ENCODE measurements around the gene IGSF23. TPM values are rescaled to one million over a fixed set of nuclear protein-coding genes. Genes with fewer than 3 reads are reported as not detected.
"Not testable (repeated sequence)": the region's sequence is repeated elsewhere in the genome, so short reads cannot be mapped to it uniquely, and the experiment has no call there.

The IGSF23 gene
- total RNA-seq, 1 donor from 2014 or later, result 2.7 TPM

GRCh38 chr19:44587963-44588770 lies 25.2 kb upstream of the IGSF23 start:
- peak; percentile 99 for DNase-seq (ENCODE audit: low read depth)

- DNase-seq (ENCODE audit: low read depth), result peak; percentile 74
Observed at GRCh38 chr19:44588771-44589112, 24.6 kb upstream of the IGSF23 start.

GRCh38 chr19:44590245-44591059 lies 22.9 kb upstream of the IGSF23 start:
- no peak for DNase-seq (ENCODE audit: low read depth)

GRCh38 chr19:44591340-44591993 lies 21.9 kb upstream of the IGSF23 start:
- DNase-seq (ENCODE audit: low read depth), result not testable (repeated sequence)

- no peak for DNase-seq (ENCODE audit: low read depth)
Observed at GRCh38 chr19:44592451-44592890, 20.9 kb upstream of the IGSF23 start.

- no peak for DNase-seq (ENCODE audit: low read depth)
Observed at GRCh38 chr19:44593294-44593693, 20.1 kb upstream of the IGSF23 start.

GRCh38 chr19:44593866-44594266 lies 19.5 kb upstream of the IGSF23 start:
- not testable (repeated sequence) for DNase-seq (ENCODE audit: low read depth)

GRCh38 chr19:44596428-44597130 lies 16.8 kb upstream of the IGSF23 start:
- DNase-seq (ENCODE audit: low read depth), result no peak

- DNase-seq (ENCODE audit: low read depth), result no peak
Observed at GRCh38 chr19:44597131-44597491, 16.3 kb upstream of the IGSF23 start.

- no peak for DNase-seq (ENCODE audit: low read depth)
Observed at GRCh38 chr19:44598355-44598754, 15.0 kb upstream of the IGSF23 start.

- DNase-seq (ENCODE audit: low read depth), result no peak
Observed at GRCh38 chr19:44598880-44599279, 14.5 kb upstream of the IGSF23 start.

GRCh38 chr19:44600466-44600865 lies 12.9 kb upstream of the IGSF23 start:
- DNase-seq (ENCODE audit: low read depth), result no peak

GRCh38 chr19:44602081-44602480 lies 11.3 kb upstream of the IGSF23 start:
- DNase-seq (ENCODE audit: low read depth), result no peak

- no peak for DNase-seq (ENCODE audit: low read depth)
Observed at GRCh38 chr19:44603201-44603945, 10.0 kb upstream of the IGSF23 start.

GRCh38 chr19:44604241-44604640 lies 9.1 kb upstream of the IGSF23 start:
- DNase-seq (ENCODE audit: low read depth), result no peak

GRCh38 chr19:44605547-44605946 lies 7.8 kb upstream of the IGSF23 start:
- no peak for DNase-seq (ENCODE audit: low read depth)

GRCh38 chr19:44607049-44607448 lies 6.3 kb upstream of the IGSF23 start:
- DNase-seq (ENCODE audit: low read depth), result peak; percentile 64

GRCh38 chr19:44607917-44608316 lies 5.4 kb upstream of the IGSF23 start:
- no peak for DNase-seq (ENCODE audit: low read depth)

GRCh38 chr19:44608391-44608821 lies 5.0 kb upstream of the IGSF23 start:
- no peak for DNase-seq (ENCODE audit: low read depth)

GRCh38 chr19:44609219-44609618 lies 4.1 kb upstream of the IGSF23 start:
- DNase-seq (ENCODE audit: low read depth), result no peak

GRCh38 chr19:44610497-44610896 lies 2.9 kb upstream of the IGSF23 start:
- peak; percentile 33 for DNase-seq (ENCODE audit: low read depth)

Data from renal cortical epithelial cell (primary cell).